Prostate gland (tissue), 2 donors: ENCODE results near the gene LMTK2.

Source experiments
- POLR2AphosphoS5 ChIP-seq: sonication (generic); formaldehyde crosslinking; IDR thresholded peaks from one replicate; pipeline ENCODE4 v1.6.1; 2017; ENCODE audit warnings: antibody characterized with exemption
- TF ChIP-seq, protein P1 (sequence below), 4 experiments: fragments of 200-600 bp in 2 of 4; fragments of 450-650 bp in 2 of 4; sonication (generic) in 2 of 4; IDR thresholded peaks; 1 replicate in 3 of 4; 2 replicates in 1 of 4; pipeline ENCODE4 v1.5.1; 2016 to 2019; ENCODE audit warnings: antibody characterized with exemption in 4 of 4, mild to moderate bottlenecking in 2 of 4, moderate library complexity in 2 of 4

GRCh38 chr7:98177553-98177952 lies 70.9 kb downstream of the LMTK2 start:
- TF ChIP-seq, protein P1, sequence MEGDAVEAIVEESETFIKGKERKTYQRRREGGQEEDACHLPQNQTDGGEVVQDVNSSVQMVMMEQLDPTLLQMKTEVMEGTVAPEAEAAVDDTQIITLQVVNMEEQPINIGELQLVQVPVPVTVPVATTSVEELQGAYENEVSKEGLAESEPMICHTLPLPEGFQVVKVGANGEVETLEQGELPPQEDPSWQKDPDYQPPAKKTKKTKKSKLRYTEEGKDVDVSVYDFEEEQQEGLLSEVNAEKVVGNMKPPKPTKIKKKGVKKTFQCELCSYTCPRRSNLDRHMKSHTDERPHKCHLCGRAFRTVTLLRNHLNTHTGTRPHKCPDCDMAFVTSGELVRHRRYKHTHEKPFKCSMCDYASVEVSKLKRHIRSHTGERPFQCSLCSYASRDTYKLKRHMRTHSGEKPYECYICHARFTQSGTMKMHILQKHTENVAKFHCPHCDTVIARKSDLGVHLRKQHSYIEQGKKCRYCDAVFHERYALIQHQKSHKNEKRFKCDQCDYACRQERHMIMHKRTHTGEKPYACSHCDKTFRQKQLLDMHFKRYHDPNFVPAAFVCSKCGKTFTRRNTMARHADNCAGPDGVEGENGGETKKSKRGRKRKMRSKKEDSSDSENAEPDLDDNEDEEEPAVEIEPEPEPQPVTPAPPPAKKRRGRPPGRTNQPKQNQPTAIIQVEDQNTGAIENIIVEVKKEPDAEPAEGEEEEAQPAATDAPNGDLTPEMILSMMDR (IDR thresholded peaks at IDR 0.05) = no peak
- TF ChIP-seq POLR2AphosphoS5 = no peak
